COLO668 (cell line): Measurements from ENCODE around the gene IFNA5.

Experiments
- DNase-seq: peaks from one replicate; lab custom pipeline; 2025; ENCODE audit not compliant: unreplicated experiment; lab: John Stamatoyannopoulos, UW

The IFNA5 gene

GRCh38 chr9:21294904-21295538 lies 10.1 kb downstream of the IFNA5 start:
- no peak for DNase-seq

- no peak for DNase-seq
These were observed 10.7 kb downstream of the IFNA5 start for GRCh38 chr9:21294364-21294774.

GRCh38 chr9:21289848-21290247 lies 15.3 kb downstream of the IFNA5 start:
- no peak for DNase-seq

DNA sequence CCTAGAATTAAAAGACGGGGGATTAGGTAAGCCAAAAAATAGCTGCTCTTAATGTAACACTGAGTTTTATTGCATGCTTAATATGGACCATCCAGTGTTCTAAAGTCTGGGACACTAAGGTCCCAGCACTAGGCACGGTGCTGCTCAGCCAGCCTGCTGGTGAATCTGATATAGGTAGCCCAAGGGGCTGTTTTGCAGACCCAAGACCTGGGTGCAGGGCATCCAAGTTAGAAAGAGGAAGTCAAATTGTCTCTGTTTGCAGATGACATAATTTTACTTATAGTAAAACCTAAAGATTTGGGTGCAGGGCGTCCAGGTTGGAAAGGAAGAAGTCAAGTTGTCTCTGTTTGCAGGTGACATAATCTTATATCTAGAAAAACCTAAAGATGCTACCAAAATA lies 17.8 kb downstream of the IFNA5 start:
- no peak for DNase-seq

DNA sequence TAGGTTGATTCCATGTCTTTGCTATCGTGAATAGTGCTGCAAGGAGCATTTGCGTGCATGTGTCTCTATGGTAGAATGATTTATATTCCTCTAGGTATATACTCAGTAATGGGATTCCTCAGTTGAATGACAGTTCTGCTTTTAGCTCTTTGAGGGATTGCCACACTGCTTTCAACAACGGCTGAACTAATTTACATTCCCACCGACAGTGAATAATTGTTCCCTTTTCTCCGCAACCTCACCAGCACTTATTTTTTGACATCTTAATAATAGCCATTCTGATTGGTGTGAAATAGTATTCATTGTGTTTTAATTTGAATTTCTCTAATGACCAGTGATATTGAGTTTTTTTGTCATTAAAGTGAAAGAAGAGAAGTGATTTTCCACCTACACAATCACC lies 18.5 kb downstream of the IFNA5 start:
- no peak for DNase-seq

GRCh38 chr9:21286099-21286498 lies 19.0 kb downstream of the IFNA5 start:
- no peak for DNase-seq

DNA sequence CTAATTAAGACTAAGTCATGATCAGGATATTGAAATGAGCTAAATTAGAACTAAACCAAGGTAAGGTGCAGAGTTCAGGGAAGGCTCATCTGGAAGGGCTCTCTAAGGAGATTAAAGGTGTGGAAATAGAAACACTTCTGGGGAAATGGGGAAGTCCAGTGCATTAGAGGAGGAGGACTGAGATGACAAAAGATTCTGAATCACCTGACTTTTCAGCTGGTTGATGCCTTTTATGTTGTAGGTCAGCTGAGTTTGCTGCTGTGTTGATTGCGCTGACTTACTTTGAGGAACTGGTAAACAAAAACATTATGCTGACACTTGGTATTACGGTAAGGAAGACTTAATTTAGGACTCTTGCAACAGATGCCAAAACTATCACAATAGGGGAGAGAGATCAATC lies 23.8 kb downstream of the IFNA5 start:
- no peak for DNase-seq

GRCh38 chr9:21268347-21268657 lies 36.8 kb downstream of the IFNA5 start:
- no peak for DNase-seq

- no peak for DNase-seq
These were observed 37.4 kb downstream of the IFNA5 start for GRCh38 chr9:21267485-21268346.

- DNase-seq: no peak
These were observed 38.2 kb downstream of the IFNA5 start for GRCh38 chr9:21266733-21267484.

GRCh38 chr9:21265421-21266189 lies 39.5 kb downstream of the IFNA5 start:
- DNase-seq: no peak

- no peak for DNase-seq
These were observed 49.4 kb downstream of the IFNA5 start for GRCh38 chr9:21255538-21256212.
